ENCODE results near the gene LATS2.

The LATS2 gene

GRCh38 chr13:21040120-21040826, 21.1 kb downstream of the LATS2 start:
- H3K4me3 ChIP-seq (ENCODE audit: low read length), result no peak overlapping the region
- no peak for TF ChIP-seq CTCF (conservative IDR thresholded peaks at IDR 0.05; ENCODE audit: low read length)
- DNase-seq (ENCODE audit: low read depth), result no peak

- H3K4me3 ChIP-seq (ENCODE audit: low read length), result no peak overlapping the region
- DNase-seq (ENCODE audit: low read depth), result no peak
- TF ChIP-seq CTCF (conservative IDR thresholded peaks at IDR 0.05; ENCODE audit: low read length), result no peak
Observed at GRCh38 chr13:21039097-21039800, 22.1 kb downstream of the LATS2 start.

- no peak for DNase-seq (ENCODE audit: low read depth)
- no peak for TF ChIP-seq CTCF (conservative IDR thresholded peaks at IDR 0.05; ENCODE audit: low read length)
Observed at GRCh38 chr13:21037656-21038055, 23.7 kb downstream of the LATS2 start.

GRCh38 chr13:21035498-21035897, 25.9 kb downstream of the LATS2 start:
- no peak overlapping the region for H3K4me3 ChIP-seq (ENCODE audit: low read length)
- DNase-seq (ENCODE audit: low read depth), result no peak
- no peak for TF ChIP-seq CTCF (conservative IDR thresholded peaks at IDR 0.05; ENCODE audit: low read length)

More at GRCh38 chr13:21037656-21038055, 23.7 kb downstream of the LATS2 start:
- no peak overlapping the region for H3K4me3 ChIP-seq (ENCODE audit: low read length)

GRCh38 chr13:21034603-21035191, 26.7 kb downstream of the LATS2 start:
- no peak for TF ChIP-seq CTCF (conservative IDR thresholded peaks at IDR 0.05; ENCODE audit: low read length)
- H3K4me3 ChIP-seq (ENCODE audit: low read length), result no peak overlapping the region
- DNase-seq (ENCODE audit: low read depth), result no peak

- peak; percentile 75 for DNase-seq (ENCODE audit: low read depth)
- TF ChIP-seq CTCF (conservative IDR thresholded peaks at IDR 0.05; ENCODE audit: low read length), result no peak
- no peak overlapping the region for H3K4me3 ChIP-seq (ENCODE audit: low read length)
Observed at GRCh38 chr13:21033856-21034602, 27.4 kb downstream of the LATS2 start.
